EL (cell line): ENCODE measurements around the gene SPAG6.

ENCODE experiments used
- DNase-seq: peaks from one replicate; pipeline ENCODE4 v3.0.0-alpha.2; 2016

SPAG6 gene

DNA sequence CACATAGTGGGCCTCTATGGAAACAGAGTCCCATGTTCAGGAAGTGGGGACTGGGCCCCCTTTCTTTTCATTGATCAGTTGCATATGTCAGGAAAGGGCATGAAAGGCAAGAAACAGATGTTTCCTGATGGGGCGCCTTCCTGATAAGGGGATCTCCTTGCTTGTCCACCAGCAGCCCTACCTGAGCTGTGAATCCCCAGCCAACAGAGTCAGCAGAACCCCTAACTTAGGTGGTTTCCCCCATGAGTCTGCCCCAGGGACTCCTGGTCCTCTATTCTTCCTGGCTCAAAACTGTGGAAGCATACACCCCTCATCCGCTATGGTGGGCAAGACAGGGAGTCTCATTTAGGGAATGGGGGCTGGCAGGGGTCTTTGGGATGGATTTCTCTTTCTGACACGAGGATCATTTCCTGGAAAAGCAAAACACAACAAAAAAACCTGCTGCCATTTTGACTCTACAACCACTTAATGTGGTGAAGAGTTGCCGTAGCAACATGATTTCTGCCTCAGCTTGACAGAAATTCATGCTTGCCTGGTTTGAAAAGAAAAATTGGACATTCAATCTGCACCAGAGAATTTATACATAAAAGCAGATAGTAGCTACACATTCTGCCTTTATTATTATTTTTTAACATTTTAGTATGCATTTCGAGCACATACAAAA, 119.8 kb downstream of the SPAG6 start:
- DNase-seq, result no peak

DNA sequence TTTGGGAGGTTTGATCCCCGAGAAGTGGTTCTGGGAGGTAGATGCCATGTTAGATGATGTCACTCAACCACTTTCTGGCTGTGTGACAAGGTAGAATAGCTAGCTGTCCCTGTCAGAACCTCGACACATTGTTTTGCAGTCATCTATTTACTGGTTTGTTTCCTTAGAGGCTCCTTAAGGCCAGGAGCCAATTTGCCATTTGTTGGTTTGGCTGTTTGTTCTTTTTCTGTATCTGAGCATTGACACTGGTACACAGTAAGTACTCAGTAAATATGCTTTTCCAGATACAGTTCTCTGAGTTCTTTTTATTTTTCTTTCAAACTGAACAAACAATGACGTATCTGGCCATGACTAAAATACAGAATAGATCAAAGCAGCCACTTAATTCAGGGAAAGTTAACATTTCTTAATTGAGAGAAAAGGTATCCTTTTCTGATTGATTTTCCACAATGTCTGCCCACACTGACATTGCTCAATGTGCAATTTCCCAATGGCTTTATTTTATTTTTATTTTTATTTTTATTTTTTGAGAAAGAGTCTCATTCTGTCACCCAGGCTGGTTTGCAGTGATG, 121.6 kb downstream of the SPAG6 start:
- no peak for DNase-seq
